ENCODE measurements around the gene PDGFC.
"Not testable (repeated sequence)": the region's sequence is repeated elsewhere in the genome, so short reads cannot be mapped to it uniquely, and the experiment has no call there.

PDGFC gene

GRCh38 chr4:156901871-156902270 lies 69.7 kb downstream of the PDGFC start:
- no peak for DNase-seq (ENCODE audit: low read depth)

- DNase-seq (ENCODE audit: low read depth): no peak
Measured at GRCh38 chr4:156898373-156899117, 73.1 kb downstream of the PDGFC start.

- no peak for DNase-seq (ENCODE audit: low read depth)
Measured at GRCh38 chr4:156896527-156896926, 75.1 kb downstream of the PDGFC start.

- no peak for DNase-seq (ENCODE audit: low read depth)
Measured at GRCh38 chr4:156894234-156894633, 77.4 kb downstream of the PDGFC start.

- DNase-seq (ENCODE audit: low read depth): no peak
Measured at GRCh38 chr4:156892805-156893204, 78.8 kb downstream of the PDGFC start.

- DNase-seq (ENCODE audit: low read depth): peak; percentile 27
Measured at GRCh38 chr4:156889616-156890594, 81.7 kb downstream of the PDGFC start.

GRCh38 chr4:156888762-156889161 lies 82.8 kb downstream of the PDGFC start:
- DNase-seq (ENCODE audit: low read depth): peak; percentile 48

- DNase-seq (ENCODE audit: low read depth): no peak
Measured at GRCh38 chr4:156886481-156886880, 85.1 kb downstream of the PDGFC start.

- DNase-seq (ENCODE audit: low read depth): no peak
Measured at GRCh38 chr4:156885374-156885773, 86.2 kb downstream of the PDGFC start.

- no peak for DNase-seq (ENCODE audit: low read depth)
Measured at GRCh38 chr4:156884183-156884582, 87.4 kb downstream of the PDGFC start.

GRCh38 chr4:156875704-156876103 lies 95.9 kb downstream of the PDGFC start:
- DNase-seq (ENCODE audit: low read depth): no peak

GRCh38 chr4:156875055-156875454 lies 96.5 kb downstream of the PDGFC start:
- DNase-seq (ENCODE audit: low read depth): no peak

- no peak for DNase-seq (ENCODE audit: low read depth)
Measured at GRCh38 chr4:156873799-156874198, 97.8 kb downstream of the PDGFC start.

- no peak for DNase-seq (ENCODE audit: low read depth)
Measured at GRCh38 chr4:156870861-156871260, 100.7 kb downstream of the PDGFC start.

GRCh38 chr4:156870131-156870530 lies 101.5 kb downstream of the PDGFC start:
- no peak for DNase-seq (ENCODE audit: low read depth)

GRCh38 chr4:156866088-156866487 lies 105.5 kb downstream of the PDGFC start:
- DNase-seq (ENCODE audit: low read depth): not testable (repeated sequence)

GRCh38 chr4:156865451-156865850 lies 106.1 kb downstream of the PDGFC start:
- no peak for DNase-seq (ENCODE audit: low read depth)

GRCh38 chr4:156858071-156858470 lies 113.5 kb downstream of the PDGFC start:
- DNase-seq (ENCODE audit: low read depth): no peak

GRCh38 chr4:156838761-156839160 lies 132.8 kb downstream of the PDGFC start:
- DNase-seq (ENCODE audit: low read depth): no peak

- DNase-seq (ENCODE audit: low read depth): no peak
Measured at GRCh38 chr4:156837625-156838345, 133.8 kb downstream of the PDGFC start.

- DNase-seq (ENCODE audit: low read depth): no peak
Measured at GRCh38 chr4:156832886-156833285, 138.7 kb downstream of the PDGFC start.

GRCh38 chr4:156830351-156830750 lies 141.2 kb downstream of the PDGFC start:
- peak; percentile 62 for DNase-seq (ENCODE audit: low read depth)

Data from GM04504 (cell line).